ENCODE results near the gene GAS7. TPM values are rescaled to one million over a fixed set of nuclear protein-coding genes. Genes with fewer than 3 reads are reported as not detected.

GAS7 gene
- total RNA-seq, 2 experiments from 2014 or later, result 0.60 to 1.3 TPM

GRCh38 chr17:9916108-9916507, 282.3 kb downstream of the GAS7 start:
- intact Hi-C loops (cut with DNase I, micrococcal nuclease), result no loop called here
- Mint-ChIP-seq H3K36me3 (ENCODE audit: low read depth) (no peaks in the 10 kb centered on the region), H3K4me1 (no peaks in the 10 kb centered on the region), H3K9me3 (ENCODE audit: low read depth) (no peaks in the 10 kb centered on the region), H3K4me3 (no peak overlapping the region), H3K27me3 (no peaks in the 10 kb centered on the region), H3K27ac (no peak overlapping the region)
- ChIA-PET POLR2A (no interaction called here), CTCF (no interaction called here)
- DNase-seq, result no peak
- no peak for ATAC-seq

GRCh38 chr17:9913476-9913875, 284.9 kb downstream of the GAS7 start:
- DNase-seq, result no peak
- ChIA-PET POLR2A (no interaction called here), CTCF (no interaction called here)
- Mint-ChIP-seq H3K4me1 (no peaks in the 10 kb centered on the region), H3K36me3 (ENCODE audit: low read depth) (no peaks in the 10 kb centered on the region), H3K27me3 (no peaks in the 10 kb centered on the region), H3K9me3 (ENCODE audit: low read depth) (no peaks in the 10 kb centered on the region), H3K27ac (no peak overlapping the region), H3K4me3 (no peak overlapping the region)
- intact Hi-C loops (cut with DNase I, micrococcal nuclease), result no loop called here
- ATAC-seq, result no peak

GRCh38 chr17:9912121-9913099, 286.0 kb downstream of the GAS7 start:
- intact Hi-C loops (cut with DNase I, micrococcal nuclease), result no loop called here
- Mint-ChIP-seq H3K27ac (no peak overlapping the region), H3K36me3 (ENCODE audit: low read depth) (no peaks in the 10 kb centered on the region), H3K27me3 (no peaks in the 10 kb centered on the region), H3K9me3 (ENCODE audit: low read depth) (no peaks in the 10 kb centered on the region), H3K4me1 (no peaks in the 10 kb centered on the region), H3K4me3 (no peak overlapping the region)
- no peak for DNase-seq
- POLR2A ChIA-PET, result no interaction called here
- CTCF ChIA-PET, result interaction anchor here (0.6 kb wide), 1 partner anchor 162 kb away, joined by 3 read pairs; no protein-coding TSS in a partner anchor
- no peak for ATAC-seq

GRCh38 chr17:9911089-9911488, 287.3 kb downstream of the GAS7 start:
- peaks cover 2% of the 10 kb centered on the region for H3K27me3 Mint-ChIP-seq
- H3K4me1 Mint-ChIP-seq, result no peaks in the 10 kb centered on the region
- DNase-seq, result no peak
- no peaks in the 10 kb centered on the region for H3K9me3 Mint-ChIP-seq (ENCODE audit: low read depth)
- H3K36me3 Mint-ChIP-seq (ENCODE audit: low read depth), result no peaks in the 10 kb centered on the region
- ATAC-seq, result no peak
- H3K4me3 Mint-ChIP-seq, result no peak overlapping the region
- no peak overlapping the region for H3K27ac Mint-ChIP-seq
- ChIA-PET CTCF (no interaction called here), POLR2A (no interaction called here)
- intact Hi-C loops (cut with DNase I, micrococcal nuclease), result no loop called here

GRCh38 chr17:9908649-9909042, 289.8 kb downstream of the GAS7 start:
- POLR2A ChIA-PET, result no interaction called here

GRCh38 chr17:9907883-9908648, 290.3 kb downstream of the GAS7 start:
- CTCF ChIA-PET, result no interaction called here
- ATAC-seq (no peak), DNase-seq (no peak)
- no peaks in the 10 kb centered on the region for H3K4me1 Mint-ChIP-seq
- H3K9me3 Mint-ChIP-seq (ENCODE audit: low read depth), result no peaks in the 10 kb centered on the region
- no peak overlapping the region for H3K4me3 Mint-ChIP-seq
- intact Hi-C loops (cut with DNase I, micrococcal nuclease), result no loop called here
- H3K27ac Mint-ChIP-seq, result no peak overlapping the region
- POLR2A ChIA-PET, result no interaction called here
- H3K36me3 Mint-ChIP-seq (ENCODE audit: low read depth), result no peaks in the 10 kb centered on the region
- peaks cover 5% of the 10 kb centered on the region for H3K27me3 Mint-ChIP-seq

More at GRCh38 chr17:9908649-9909042, 289.8 kb downstream of the GAS7 start:
- ATAC-seq, result no peak
- Mint-ChIP-seq H3K4me3 (no peak overlapping the region), H3K9me3 (ENCODE audit: low read depth) (no peaks in the 10 kb centered on the region), H3K27ac (no peak overlapping the region), H3K4me1 (no peaks in the 10 kb centered on the region), H3K27me3 (peaks cover 5% of the 10 kb centered on the region), H3K36me3 (ENCODE audit: low read depth) (no peaks in the 10 kb centered on the region)
- intact Hi-C loops (cut with DNase I, micrococcal nuclease), result no loop called here
- CTCF ChIA-PET, result no interaction called here
- DNase-seq, result no peak

GRCh38 chr17:9907131-9907530, 291.3 kb downstream of the GAS7 start:
- H3K9me3 Mint-ChIP-seq (ENCODE audit: low read depth), result no peaks in the 10 kb centered on the region
- ATAC-seq (no peak), DNase-seq (no peak)
- ChIA-PET POLR2A (no interaction called here), CTCF (interaction anchor here (0.6 kb wide), 1 partner anchor 72 kb away, joined by 3 read pairs; no protein-coding TSS in a partner anchor)
- H3K27ac Mint-ChIP-seq, result no peak overlapping the region
- H3K27me3 Mint-ChIP-seq, result peaks cover 5% of the 10 kb centered on the region
- no peak overlapping the region for H3K4me3 Mint-ChIP-seq
- H3K4me1 Mint-ChIP-seq, result no peaks in the 10 kb centered on the region
- H3K36me3 Mint-ChIP-seq (ENCODE audit: low read depth), result no peaks in the 10 kb centered on the region
- intact Hi-C loops (cut with DNase I, micrococcal nuclease), result no loop called here

- ChIA-PET POLR2A (no interaction called here), CTCF (interaction anchor here (0.6 kb wide), 1 partner anchor 72 kb away, joined by 3 read pairs; no protein-coding TSS in a partner anchor)
- Mint-ChIP-seq H3K9me3 (ENCODE audit: low read depth) (no peaks in the 10 kb centered on the region), H3K27me3 (peaks cover 5% of the 10 kb centered on the region), H3K4me3 (no peak overlapping the region), H3K36me3 (ENCODE audit: low read depth) (no peaks in the 10 kb centered on the region), H3K27ac (no peak overlapping the region), H3K4me1 (no peaks in the 10 kb centered on the region)
- DNase-seq (no peak), ATAC-seq (no peak)
- intact Hi-C loops (cut with DNase I, micrococcal nuclease), result no loop called here
These were observed 291.8 kb downstream of the GAS7 start for GRCh38 chr17:9906616-9907015.

- ATAC-seq, result peak; percentile 68
- Mint-ChIP-seq H3K36me3 (ENCODE audit: low read depth) (no peaks in the 10 kb centered on the region), H3K4me1 (no peaks in the 10 kb centered on the region), H3K27me3 (peaks cover 8% of the 10 kb centered on the region), H3K27ac (no peak overlapping the region), H3K9me3 (ENCODE audit: low read depth) (no peaks in the 10 kb centered on the region), H3K4me3 (no peak overlapping the region)
- ChIA-PET CTCF (no interaction called here), POLR2A (no interaction called here)
- peak; percentile 66 for DNase-seq
- intact Hi-C loops (cut with DNase I, micrococcal nuclease), result no loop called here
These were observed 292.5 kb downstream of the GAS7 start for GRCh38 chr17:9905902-9906301.

- no peaks in the 10 kb centered on the region for H3K9me3 Mint-ChIP-seq (ENCODE audit: low read depth)
- ATAC-seq (no peak), DNase-seq (no peak)
- intact Hi-C loops (cut with DNase I, micrococcal nuclease), result no loop called here
- ChIA-PET CTCF (no interaction called here), POLR2A (no interaction called here)
- H3K27ac Mint-ChIP-seq, result no peak within 1 kb of the TSS
- no peak within 1 kb of the TSS for H3K4me3 Mint-ChIP-seq
- H3K4me1 Mint-ChIP-seq, result no peaks in the 10 kb centered on the region
- H3K36me3 Mint-ChIP-seq (ENCODE audit: low read depth), result no peaks in the 10 kb centered on the region
- peaks cover 13% of the 10 kb centered on the region for H3K27me3 Mint-ChIP-seq
These were observed 293.4 kb downstream of the GAS7 start, which contains the start of gene RCVRN for GRCh38 chr17:9905078-9905415. RCVRN (minus strand) TSS chr17:9905271; CDS start chr17:9905180, 91 bp downstream.

- Mint-ChIP-seq H3K27me3 (peaks cover 13% of the 10 kb centered on the region), H3K9me3 (ENCODE audit: low read depth) (no peaks in the 10 kb centered on the region), H3K4me3 (no peak overlapping the region), H3K27ac (no peak overlapping the region), H3K36me3 (ENCODE audit: low read depth) (no peaks in the 10 kb centered on the region), H3K4me1 (no peaks in the 10 kb centered on the region)
- DNase-seq (no peak), ATAC-seq (no peak)
- intact Hi-C loops (cut with DNase I, micrococcal nuclease), result no loop called here
- POLR2A ChIA-PET, result no interaction called here
- CTCF ChIA-PET, result interaction anchor here (0.7 to 0.8 kb wide), 2 partner anchors 12 to 65 kb away, joined by 3 to 4 read pairs; no protein-coding TSS in a partner anchor
These were observed 293.9 kb downstream of the GAS7 start for GRCh38 chr17:9904277-9905077.

All from activated CD4-positive, alpha-beta T cell treated with anti-CD3 and anti-CD28 coated beads for 36 hours (primary cell).